HTR-8/SVneo (cell line): ENCODE measurements around the gene BAIAP2L2.
"Not testable (repeated sequence)": the region's sequence is repeated elsewhere in the genome, so short reads cannot be mapped to it uniquely, and the experiment has no call there.

Experiments
- DNase-seq: peaks from one replicate; pipeline ENCODE4 v3.0.0; 2011; ENCODE audit warnings: low spot score, mixed read lengths; ENCODE audit not compliant: insufficient read length
- FAIRE-seq: peaks from 2 replicates; lab custom pipeline; 2011; peaks lifted over from hg19 to GRCh38; lab: Jason Lieb, UNC

BAIAP2L2 gene

GRCh38 chr22:38046070-38046748 lies 64.3 kb downstream of the BAIAP2L2 start:
- FAIRE-seq: no peak
- DNase-seq: no peak

GRCh38 chr22:38043151-38044039 lies 67.1 kb downstream of the BAIAP2L2 start:
- FAIRE-seq: no peak
- no peak for DNase-seq

- FAIRE-seq: no peak
- DNase-seq: no peak
Observed at GRCh38 chr22:38042488-38042790, 68.0 kb downstream of the BAIAP2L2 start.

- DNase-seq (no peak), FAIRE-seq (no peak)
Observed at GRCh38 chr22:38041760-38042487, 68.6 kb downstream of the BAIAP2L2 start.

GRCh38 chr22:38040953-38041759 lies 69.3 kb downstream of the BAIAP2L2 start:
- FAIRE-seq (no peak), DNase-seq (no peak)

- no peak for FAIRE-seq
Observed at GRCh38 chr22:38038890-38039812, 71.3 kb downstream of the BAIAP2L2 start.

GRCh38 chr22:38038426-38038825 lies 72.1 kb downstream of the BAIAP2L2 start:
- FAIRE-seq (no peak), DNase-seq (no peak)

More at GRCh38 chr22:38038890-38039812, 71.3 kb downstream of the BAIAP2L2 start:
- DNase-seq: no peak

- FAIRE-seq: not testable (repeated sequence)
Observed at GRCh38 chr22:38037367-38038150, 72.9 kb downstream of the BAIAP2L2 start.

GRCh38 chr22:38036392-38037062 lies 74.0 kb downstream of the BAIAP2L2 start:
- no peak for FAIRE-seq

More at GRCh38 chr22:38037367-38038150, 72.9 kb downstream of the BAIAP2L2 start:
- DNase-seq: not testable (repeated sequence)

GRCh38 chr22:38035530-38035885 lies 75.0 kb downstream of the BAIAP2L2 start:
- no peak for FAIRE-seq
- DNase-seq: no peak

More at GRCh38 chr22:38036392-38037062, 74.0 kb downstream of the BAIAP2L2 start:
- no peak for DNase-seq
